Mucosa of rectum (tissue), 2 donors: ENCODE measurements around the gene KLK14.

ENCODE experiments used
- H3K27ac ChIP-seq, 2 donors: one replicate each; pipeline ENCODE4 v1.7.0; 2013; ENCODE audit warnings: inconsistent platforms in 2 of 2, low read depth in 2 of 2, low read length in 2 of 2
- H3K27me3 ChIP-seq, 2 donors: one replicate each; pipeline ENCODE4 v1.7.0; 2013; ENCODE audit warnings: low read length in 2 of 2; ENCODE audit not compliant: control insufficient read depth in 2 of 2, insufficient read depth in 2 of 2
- H3K36me3 ChIP-seq, 2 donors: one replicate each; pipeline ENCODE4 v1.7.0; 2013; ENCODE audit warnings: low read length in 2 of 2; ENCODE audit not compliant: control insufficient read depth in 2 of 2, insufficient read depth in 2 of 2
- H3K4me1 ChIP-seq, 2 donors: one replicate each; pipeline ENCODE4 v1.7.0; 2013; ENCODE audit warnings: low read length in 2 of 2, mild to moderate bottlenecking in 1 of 2; ENCODE audit not compliant: control insufficient read depth in 2 of 2, insufficient read depth in 2 of 2
- H3K4me3 ChIP-seq, 2 donors: one replicate each; pipeline ENCODE4 v1.7.0; 2013; ENCODE audit warnings: low read length in 2 of 2
- H3K9ac ChIP-seq, 2 donors: one replicate each; pipeline ENCODE4 v1.7.0; 2013; ENCODE audit warnings: low read length in 2 of 2, low read depth in 1 of 2, mild to moderate bottlenecking in 1 of 2
- H3K9me3 ChIP-seq, 2 donors: one replicate each; pipeline ENCODE4 v1.7.0; 2013; ENCODE audit warnings: low read length in 2 of 2; ENCODE audit not compliant: control insufficient read depth in 2 of 2
- donor health status: healthy.
- donor health status: Normal muscosa, but diverticular disease.

KLK14 gene

GRCh38 chr19:51059715-51060114 is 23.0 kb downstream of the KLK14 start:
- no peaks in the 10 kb centered on the region for H3K4me1 ChIP-seq
- H3K27me3 ChIP-seq: peaks cover 3 to 9% of the 10 kb centered on the region in 2 donors
- no peaks in the 10 kb centered on the region for H3K36me3 ChIP-seq
- no peaks in the 10 kb centered on the region for H3K9me3 ChIP-seq
- H3K27ac ChIP-seq: no peak overlapping the region
- no peak overlapping the region for H3K9ac ChIP-seq
- H3K4me3 ChIP-seq: no peak overlapping the region

- Histone ChIP-seq H3K36me3 (no peaks in the 10 kb centered on the region), H3K4me3 (no peak overlapping the region), H3K27me3 (peaks cover 0 to 2% of the 10 kb centered on the region in 2 donors), H3K9me3 (no peaks in the 10 kb centered on the region), H3K4me1 (no peaks in the 10 kb centered on the region), H3K9ac (no peak overlapping the region), H3K27ac (no peak overlapping the region)
Measured at GRCh38 chr19:51055866-51056265, 26.8 kb downstream of the KLK14 start.

GRCh38 chr19:51047031-51047335 is 35.7 kb downstream of the KLK14 start:
- no peak overlapping the region for H3K4me3 ChIP-seq
- H3K27ac ChIP-seq: no peak overlapping the region
- no peaks in the 10 kb centered on the region for H3K4me1 ChIP-seq
- no peaks in the 10 kb centered on the region for H3K27me3 ChIP-seq
- H3K9ac ChIP-seq: no peak overlapping the region
- H3K9me3 ChIP-seq: no peaks in the 10 kb centered on the region
- no peaks in the 10 kb centered on the region for H3K36me3 ChIP-seq

DNA sequence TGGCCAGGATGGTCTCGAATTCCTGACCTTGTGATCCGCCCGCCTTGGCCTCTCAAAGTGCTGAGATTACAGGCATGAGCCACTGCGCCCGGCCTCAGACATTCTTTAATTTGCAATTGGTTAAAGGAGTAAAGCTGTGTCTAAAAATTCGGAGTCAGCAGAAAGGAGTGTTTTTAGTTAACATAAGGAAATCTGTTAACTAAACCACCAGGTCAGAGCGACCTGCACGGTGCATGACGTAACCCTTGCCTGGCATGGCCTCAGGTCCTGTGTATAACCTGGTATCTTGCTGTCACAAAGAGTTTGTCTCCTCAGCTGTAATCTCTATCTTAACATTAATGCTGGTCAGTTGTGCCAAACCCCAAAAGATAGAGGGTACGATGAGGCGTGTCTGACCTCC is 38.4 kb downstream of the KLK14 start:
- Histone ChIP-seq H3K4me3 (no peak overlapping the region), H3K9ac (no peak overlapping the region), H3K4me1 (no peaks in the 10 kb centered on the region), H3K9me3 (no peaks in the 10 kb centered on the region), H3K27me3 (no peaks in the 10 kb centered on the region), H3K27ac (no peak overlapping the region), H3K36me3 (no peaks in the 10 kb centered on the region)

DNA sequence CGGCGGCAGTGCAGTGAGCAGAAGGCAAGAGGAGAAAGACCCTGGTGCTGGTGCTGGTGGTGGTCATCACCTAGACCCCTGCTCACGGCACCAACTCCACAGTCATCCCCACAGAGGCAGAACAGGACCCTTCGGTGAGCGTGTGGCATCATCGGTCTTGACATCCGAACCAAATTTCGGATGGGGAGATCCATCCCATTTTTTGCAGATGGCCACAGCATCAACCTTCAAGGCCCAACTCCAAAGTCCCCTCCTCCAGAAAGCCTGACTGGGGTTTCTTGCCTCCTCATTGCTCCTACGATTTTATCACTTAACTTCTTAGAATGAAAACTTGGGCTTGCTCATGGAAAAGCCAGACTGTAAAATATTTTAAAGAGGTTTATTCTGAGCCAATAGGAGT is 39.2 kb downstream of the KLK14 start:
- Histone ChIP-seq H3K4me1 (no peaks in the 10 kb centered on the region), H3K9ac (no peak overlapping the region), H3K27me3 (no peaks in the 10 kb centered on the region), H3K27ac (no peak overlapping the region), H3K9me3 (no peaks in the 10 kb centered on the region), H3K36me3 (no peaks in the 10 kb centered on the region), H3K4me3 (no peak overlapping the region)

- no peaks in the 10 kb centered on the region for H3K4me1 ChIP-seq
Measured at GRCh38 chr19:51040151-51040550, 42.5 kb downstream of the KLK14 start.

GRCh38 chr19:51036519-51036918 is 46.2 kb downstream of the KLK14 start:
- Histone ChIP-seq H3K9me3 (no peaks in the 10 kb centered on the region), H3K27ac (no peak overlapping the region), H3K4me3 (no peak overlapping the region), H3K4me1 (no peaks in the 10 kb centered on the region), H3K9ac (no peak overlapping the region), H3K27me3 (peaks cover 2 to 6% of the 10 kb centered on the region in 2 donors), H3K36me3 (no peaks in the 10 kb centered on the region)

More at GRCh38 chr19:51040151-51040550, 42.5 kb downstream of the KLK14 start:
- Histone ChIP-seq H3K27ac (no peak overlapping the region), H3K9ac (no peak overlapping the region), H3K36me3 (no peaks in the 10 kb centered on the region), H3K9me3 (no peaks in the 10 kb centered on the region), H3K27me3 (no peaks in the 10 kb centered on the region), H3K4me3 (no peak overlapping the region)

DNA sequence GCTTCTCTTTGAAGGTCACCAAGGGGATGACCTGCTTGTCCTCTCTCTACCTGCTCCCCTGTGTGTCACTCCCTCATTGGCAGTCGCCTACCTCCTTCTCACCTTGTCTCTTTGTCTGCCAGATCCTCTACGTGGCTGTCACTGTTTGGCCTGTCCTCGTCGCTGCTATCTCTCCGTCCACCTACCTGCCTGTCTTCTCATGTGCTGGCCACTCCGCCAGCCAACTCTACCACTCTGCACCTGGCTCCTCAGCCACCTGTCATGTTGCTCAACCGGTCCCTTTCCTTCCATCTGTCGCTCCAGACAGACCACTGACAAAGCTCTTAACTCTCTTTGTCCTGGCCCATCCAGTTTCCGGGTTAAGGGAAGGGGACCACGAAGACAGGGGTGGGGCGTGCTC is 48.0 kb downstream of the KLK14 start, which contains the start of gene KLK12:
Gene KLK12 (minus strand): TSS at position 299 of the 400 bp plus-strand sequence. CDS start 381 bp downstream, outside the sequence.
- peaks cover 2 to 6% of the 10 kb centered on the region in 2 donors for H3K27me3 ChIP-seq
- H3K36me3 ChIP-seq: no peaks in the 10 kb centered on the region
- H3K4me3 ChIP-seq: no peak within 1 kb of the TSS
- H3K27ac ChIP-seq: no peak within 1 kb of the TSS
- H3K9me3 ChIP-seq: no peaks in the 10 kb centered on the region
- H3K9ac ChIP-seq: no peak within 1 kb of the TSS
- H3K4me1 ChIP-seq: no peaks in the 10 kb centered on the region

- no peak overlapping the region for H3K4me3 ChIP-seq
- H3K27me3 ChIP-seq: peaks cover 2 to 9% of the 10 kb centered on the region in 2 donors
- no peak overlapping the region for H3K27ac ChIP-seq
- H3K9me3 ChIP-seq: no peaks in the 10 kb centered on the region
- H3K9ac ChIP-seq: no peak overlapping the region
- H3K36me3 ChIP-seq: no peaks in the 10 kb centered on the region
- no peaks in the 10 kb centered on the region for H3K4me1 ChIP-seq
Measured at GRCh38 chr19:51031880-51032225, 50.8 kb downstream of the KLK14 start.

DNA sequence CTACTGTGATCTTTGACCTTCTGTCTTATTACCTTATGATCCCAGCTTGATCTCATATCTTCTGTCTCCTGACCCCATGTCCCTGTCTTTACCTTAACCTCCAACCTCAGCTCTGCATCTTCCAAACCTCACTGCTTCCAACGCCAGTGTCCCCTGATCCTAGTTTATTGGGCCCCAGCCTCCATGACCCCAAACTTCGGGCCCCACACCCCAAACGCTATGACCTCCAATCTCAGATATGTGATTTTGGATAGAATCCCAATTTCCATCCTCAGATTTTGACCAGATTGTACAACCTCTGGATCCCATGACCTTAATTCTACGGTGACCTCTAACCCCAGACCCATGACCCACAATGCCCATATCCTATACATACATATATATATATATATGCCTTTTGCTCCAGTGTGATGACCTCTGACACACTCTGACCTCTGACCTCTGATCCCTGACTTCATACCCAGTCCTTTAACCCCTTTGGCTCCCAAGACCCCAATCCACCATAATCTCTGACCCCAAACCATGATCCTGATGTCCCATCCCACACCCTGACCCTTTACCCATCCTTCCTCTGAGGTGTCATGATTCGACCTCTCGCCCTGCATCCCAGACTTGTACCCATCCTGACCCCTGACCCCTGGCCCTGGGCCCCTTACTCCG is 51.3 kb downstream of the KLK14 start:
- Histone ChIP-seq H3K27me3 (peaks cover 2 to 13% of the 10 kb centered on the region in 2 donors), H3K9me3 (no peaks in the 10 kb centered on the region), H3K27ac (no peak overlapping the region), H3K4me1 (no peaks in the 10 kb centered on the region), H3K9ac (no peak overlapping the region), H3K36me3 (no peaks in the 10 kb centered on the region), H3K4me3 (no peak overlapping the region)

DNA sequence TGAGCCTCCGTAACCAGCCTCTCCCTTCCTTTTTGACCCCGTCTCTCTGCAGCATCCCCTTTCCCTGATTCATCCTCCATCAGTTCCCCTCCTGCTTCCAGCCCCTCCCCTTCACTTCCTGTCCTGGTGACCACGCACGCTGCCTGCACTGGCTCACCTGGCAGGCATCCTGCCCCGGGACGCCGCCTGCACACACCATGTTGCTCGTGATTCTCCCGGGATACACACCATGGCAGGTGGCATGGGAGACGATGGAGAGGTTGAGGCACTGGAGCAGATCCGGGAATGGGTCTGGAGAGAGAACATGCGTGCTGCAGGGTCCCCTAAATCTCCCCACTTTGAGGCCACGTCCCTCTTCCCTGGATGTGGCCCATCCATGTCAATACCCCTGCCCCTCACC is 52.1 kb downstream of the KLK14 start:
- no peaks in the 10 kb centered on the region for H3K9me3 ChIP-seq
- H3K9ac ChIP-seq: no peak overlapping the region
- no peak overlapping the region for H3K4me3 ChIP-seq
- no peak overlapping the region for H3K27ac ChIP-seq
- no peaks in the 10 kb centered on the region for H3K4me1 ChIP-seq
- H3K27me3 ChIP-seq: peaks cover 2 to 15% of the 10 kb centered on the region in 2 donors
- H3K36me3 ChIP-seq: no peaks in the 10 kb centered on the region
